IPS DF 4.7 (cell line): Measurements from ENCODE around the gene EHHADH.
A peak's percentile ranks its signal among the peaks of the same experiment; 100 is the strongest.
"Not testable (repeated sequence)": the region's sequence is repeated elsewhere in the genome, so short reads cannot be mapped to it uniquely, and the experiment has no call there.

Source experiments
- DNase-seq: peaks from one replicate; pipeline ENCODE4 v3.0.0-alpha.2; 2013; ENCODE audit warnings: low spot score; ENCODE audit errors: extremely low read depth

The EHHADH gene

GRCh38 chr3:185253645-185254410 is at the start of gene EHHADH:
EHHADH (minus strand) TSS chr3:185254049; CDS start chr3:185254022, 27 bp downstream.
- no peak for DNase-seq

GRCh38 chr3:185299918-185300426 is 46.1 kb upstream of the EHHADH start:
- not testable (repeated sequence) for DNase-seq

- no peak for DNase-seq
Observed at GRCh38 chr3:185297867-185298266, 44.0 kb upstream of the EHHADH start.

- no peak for DNase-seq
Observed at GRCh38 chr3:185292238-185292637, 38.4 kb upstream of the EHHADH start.

- DNase-seq, result no peak
Observed at GRCh38 chr3:185290266-185290665, 36.4 kb upstream of the EHHADH start.

GRCh38 chr3:185283374-185283935 is 29.6 kb upstream of the EHHADH start:
- no peak for DNase-seq

GRCh38 chr3:185282696-185283373 is 29.0 kb upstream of the EHHADH start:
- peak; percentile 90 for DNase-seq

- peak; percentile 41 for DNase-seq
Observed at GRCh38 chr3:185280572-185281365, 26.9 kb upstream of the EHHADH start.

GRCh38 chr3:185279587-185280138 is 25.8 kb upstream of the EHHADH start:
- DNase-seq, result no peak

GRCh38 chr3:185276415-185276814 is 22.6 kb upstream of the EHHADH start:
- DNase-seq, result no peak

- no peak for DNase-seq
Observed at GRCh38 chr3:185272033-185272432, 18.2 kb upstream of the EHHADH start.

GRCh38 chr3:185270956-185271332 is 17.1 kb upstream of the EHHADH start:
- DNase-seq, result no peak

GRCh38 chr3:185270262-185270955 is 16.6 kb upstream of the EHHADH start:
- DNase-seq, result no peak

GRCh38 chr3:185268194-185268962 is 14.5 kb upstream of the EHHADH start:
- no peak for DNase-seq

GRCh38 chr3:185267193-185267592 is 13.3 kb upstream of the EHHADH start:
- no peak for DNase-seq

- DNase-seq, result no peak
Observed at GRCh38 chr3:185264849-185265553, 11.2 kb upstream of the EHHADH start.

GRCh38 chr3:185263423-185263822 is 9.6 kb upstream of the EHHADH start:
- DNase-seq, result no peak

GRCh38 chr3:185257334-185257733 is 3.5 kb upstream of the EHHADH start:
- no peak for DNase-seq

GRCh38 chr3:185254799-185255198 is 950 bp upstream of the EHHADH start:
- DNase-seq, result no peak
